ENCODE measurements around the gene PFN3.
"Not testable (repeated sequence)": the region's sequence is repeated elsewhere in the genome, so short reads cannot be mapped to it uniquely, and the experiment has no call there.

The PFN3 gene

GRCh38 chr5:177372034-177372896 is 28.2 kb downstream of the PFN3 start:
- DNase-seq (ENCODE audit: low read depth), result no peak

GRCh38 chr5:177371120-177372033 is 29.1 kb downstream of the PFN3 start:
- no peak for DNase-seq (ENCODE audit: low read depth)

GRCh38 chr5:177370488-177371119 is 29.9 kb downstream of the PFN3 start:
- DNase-seq (ENCODE audit: low read depth), result peak; percentile 91

- no peak for DNase-seq (ENCODE audit: low read depth)
These were observed 30.6 kb downstream of the PFN3 start for GRCh38 chr5:177369645-177370440.

GRCh38 chr5:177368869-177369644 is 31.4 kb downstream of the PFN3 start:
- DNase-seq (ENCODE audit: low read depth), result peak; percentile 26

- DNase-seq (ENCODE audit: low read depth), result no peak
These were observed 32.2 kb downstream of the PFN3 start for GRCh38 chr5:177367981-177368868.

- DNase-seq (ENCODE audit: low read depth), result no peak
These were observed 33.1 kb downstream of the PFN3 start for GRCh38 chr5:177367323-177367848.

- peak; percentile 82 for DNase-seq (ENCODE audit: low read depth)
These were observed 33.7 kb downstream of the PFN3 start for GRCh38 chr5:177366528-177367322.

- DNase-seq (ENCODE audit: low read depth), result no peak
These were observed 34.5 kb downstream of the PFN3 start for GRCh38 chr5:177365845-177366527.

GRCh38 chr5:177364159-177364962 is 36.1 kb downstream of the PFN3 start:
- DNase-seq (ENCODE audit: low read depth), result no peak

GRCh38 chr5:177363565-177363964 is 36.9 kb downstream of the PFN3 start:
- no peak for DNase-seq (ENCODE audit: low read depth)

GRCh38 chr5:177362610-177363507 is 37.6 kb downstream of the PFN3 start:
- DNase-seq (ENCODE audit: low read depth), result no peak

- DNase-seq (ENCODE audit: low read depth), result no peak
These were observed 38.2 kb downstream of the PFN3 start for GRCh38 chr5:177362292-177362609.

- no peak for DNase-seq (ENCODE audit: low read depth)
These were observed 38.8 kb downstream of the PFN3 start for GRCh38 chr5:177361418-177362291.

GRCh38 chr5:177360740-177361139 is 39.7 kb downstream of the PFN3 start:
- not testable (repeated sequence) for DNase-seq (ENCODE audit: low read depth)
